Midbrain (tissue), 1 donor: ENCODE data around the gene ZNF837.

Experiments
- DNase-seq: peaks from one replicate; lab custom pipeline; 2025; lab: John Stamatoyannopoulos, UW

ZNF837 gene

DNA sequence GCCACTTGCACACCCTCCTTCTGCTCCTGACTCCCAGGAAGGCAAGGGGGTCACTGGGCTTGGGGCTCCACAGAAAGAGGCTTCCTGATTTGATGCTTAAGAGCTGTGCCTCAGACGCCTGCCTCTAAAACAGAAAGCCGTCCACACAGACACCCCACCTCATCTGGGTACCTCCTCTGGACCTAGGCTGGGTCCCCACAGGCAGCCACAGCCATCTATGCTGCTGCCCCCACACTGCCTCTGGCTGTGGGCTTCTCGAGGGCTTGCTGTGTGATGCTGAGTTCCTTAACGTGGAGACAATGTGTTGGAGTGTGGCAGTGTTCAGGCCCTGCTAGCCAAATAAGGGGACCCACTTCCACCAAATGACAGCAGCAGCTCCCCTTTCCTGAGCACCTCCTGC is 62.5 kb downstream of the ZNF837 start:
- no peak for DNase-seq
